GM21717 (cell line): ENCODE data around the gene CCL13.

ENCODE experiments used
- ATAC-seq: cut with Tn5 transposase; IDR thresholded peaks from one replicate; pipeline ENCODE4 v1.9.1; 2021; ENCODE audit warnings: mild to moderate bottlenecking, moderate library complexity; ENCODE audit not compliant: unreplicated experiment

The CCL13 gene

GRCh38 chr17:34361478-34362061 lies 5.3 kb downstream of the CCL13 start:
- ATAC-seq = no peak

GRCh38 chr17:34363183-34363661 lies 6.9 kb downstream of the CCL13 start, which contains the start of gene CCL1:
TSS of gene CCL1 (minus strand) at chr17:34363233. CDS start at chr17:34363161, 72 bp downstream.
- ATAC-seq = no peak

GRCh38 chr17:34364751-34365150 lies 8.5 kb downstream of the CCL13 start:
- ATAC-seq = no peak

GRCh38 chr17:34365340-34365739 lies 9.1 kb downstream of the CCL13 start:
- ATAC-seq = no peak

GRCh38 chr17:34366010-34366409 lies 9.7 kb downstream of the CCL13 start:
- no peak for ATAC-seq

GRCh38 chr17:34366529-34367107 lies 10.3 kb downstream of the CCL13 start:
- no peak for ATAC-seq

GRCh38 chr17:34367486-34368195 lies 11.4 kb downstream of the CCL13 start:
- no peak for ATAC-seq

GRCh38 chr17:34368196-34368945 lies 12.1 kb downstream of the CCL13 start:
- ATAC-seq = no peak

- no peak for ATAC-seq
Measured at GRCh38 chr17:34368946-34369500, 12.7 kb downstream of the CCL13 start.

GRCh38 chr17:34369571-34369970 lies 13.3 kb downstream of the CCL13 start:
- ATAC-seq = no peak

GRCh38 chr17:34370376-34370996 lies 14.2 kb downstream of the CCL13 start:
- no peak for ATAC-seq

- ATAC-seq = no peak
Measured at GRCh38 chr17:34370997-34371395, 14.7 kb downstream of the CCL13 start.

GRCh38 chr17:34371405-34372100 lies 15.3 kb downstream of the CCL13 start:
- ATAC-seq = no peak

GRCh38 chr17:34374457-34374856 lies 18.2 kb downstream of the CCL13 start:
- ATAC-seq = no peak

- ATAC-seq = no peak
Measured at GRCh38 chr17:34375426-34375997, 19.2 kb downstream of the CCL13 start.

GRCh38 chr17:34377078-34377823 lies 21.0 kb downstream of the CCL13 start:
- no peak for ATAC-seq

GRCh38 chr17:34378664-34379101 lies 22.4 kb downstream of the CCL13 start:
- no peak for ATAC-seq

- no peak for ATAC-seq
Measured at GRCh38 chr17:34379868-34380267, 23.6 kb downstream of the CCL13 start.

GRCh38 chr17:34382621-34383124 lies 26.4 kb downstream of the CCL13 start:
- ATAC-seq = no peak
